Testis (tissue), 2 donors: Measurements from ENCODE around the gene TMEM183A.

Experiments used
- CTCF ChIP-seq, 3 experiments: fragments of 450-650 bp in 2 of 3; fragments of 200-600 bp in 1 of 3; sonication (generic) in 1 of 3; IDR thresholded peaks; one replicate each; pipeline ENCODE4 v1.5.1; 2016 to 2019; ENCODE audit warnings: antibody characterized with exemption in 3 of 3, mild to moderate bottlenecking in 2 of 3, moderate library complexity in 1 of 3
- POLR2A ChIP-seq: fragments of 450-650 bp; IDR thresholded peaks from one replicate; pipeline ENCODE4 v1.6.1; 2017; ENCODE audit warnings: antibody characterized with exemption, mild to moderate bottlenecking, moderate library complexity

DNA sequence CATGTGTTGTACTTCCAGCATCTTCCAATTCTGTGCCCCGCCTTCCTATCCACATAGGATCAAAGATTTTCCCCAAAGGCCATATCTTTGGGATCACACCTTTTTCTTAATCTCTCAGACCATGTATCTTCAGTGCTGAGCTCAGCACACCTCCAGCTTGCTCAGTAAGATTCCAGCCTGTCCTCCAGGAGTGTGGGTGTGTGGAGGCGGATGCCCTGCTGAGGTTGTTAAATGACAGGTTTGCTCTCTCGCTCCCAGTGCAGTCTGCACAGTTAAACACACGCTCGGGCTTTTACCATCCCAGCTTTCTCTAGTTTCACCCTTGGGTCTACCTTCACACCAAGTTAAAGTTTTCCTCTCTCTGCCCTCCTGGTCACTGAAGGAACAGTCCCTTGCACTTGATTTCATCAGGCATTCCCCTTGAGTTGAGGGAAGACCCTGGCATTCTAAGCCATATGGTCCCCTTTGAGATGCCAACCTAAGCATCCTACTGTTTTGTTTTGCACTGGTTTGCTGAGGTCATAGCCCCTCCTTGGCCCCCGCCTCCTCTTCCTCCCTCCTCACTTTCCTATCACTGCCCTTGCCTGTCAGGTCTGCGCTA is 64.9 kb downstream of the TMEM183A start:
- TF ChIP-seq POLR2A: no peak
- TF ChIP-seq CTCF (IDR thresholded peaks at IDR 0.05): no peak
